GM23338 (cell line): ENCODE results near the gene CDK7.

Source experiments
- CTCF ChIP-seq, 2 experiments: fragments of 200-600 bp in 1 of 2; sonication (generic) in 1 of 2; conservative IDR thresholded peaks; 2 replicates each; pipeline versions ENCODE4 v1.5.1 to v1.6.1; 2016 to 2017; ENCODE audit warnings: antibody characterized with exemption in 2 of 2, low read depth in 2 of 2, mild to moderate bottlenecking in 2 of 2, moderate library complexity in 1 of 2
- EZH2 ChIP-seq: fragments of 200-600 bp; sonication (generic); IDR thresholded peaks from one replicate; pipeline ENCODE4 v1.8.0; 2017; ENCODE audit warnings: antibody characterized with exemption, mild to moderate bottlenecking, low read depth; ENCODE audit not compliant: unreplicated experiment
- POLR2AphosphoS5 ChIP-seq: IDR thresholded peaks from 2 replicates; pipeline ENCODE4 v1.6.1; 2016; ENCODE audit warnings: antibody characterized with exemption, low read depth

DNA sequence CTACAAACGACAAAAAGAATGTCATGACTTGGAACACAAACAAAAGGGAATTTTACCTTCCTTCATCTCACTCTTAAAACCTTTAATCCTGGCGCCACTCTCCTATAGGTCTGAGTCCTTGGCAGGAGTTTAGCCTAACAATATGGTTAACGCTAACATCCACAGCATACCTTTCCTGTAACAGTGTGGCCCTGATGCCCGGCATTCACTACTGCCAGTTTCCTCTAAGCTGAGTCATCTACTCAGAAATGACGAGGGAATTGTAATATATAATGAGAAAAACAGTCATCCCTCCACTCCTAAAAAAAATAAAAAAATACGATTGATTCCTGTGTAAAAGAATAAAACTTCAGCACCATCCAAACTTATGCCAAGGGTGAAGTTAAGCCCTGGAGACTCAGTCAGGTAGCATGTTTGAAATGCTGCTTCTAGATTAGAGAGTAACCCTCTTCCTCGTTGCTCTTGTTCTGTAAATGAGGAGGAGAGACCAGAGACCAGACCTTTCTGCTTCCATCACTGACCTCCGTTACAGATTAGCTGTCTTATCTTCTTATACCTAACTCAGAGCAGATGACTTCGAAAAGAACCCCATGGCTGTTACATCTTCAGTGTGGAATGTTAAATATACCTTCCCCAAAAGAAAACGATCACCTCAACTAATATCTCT is 60.5 kb downstream of the CDK7 start:
- no peak for TF ChIP-seq CTCF (conservative IDR thresholded peaks at IDR 0.05; ENCODE audit: low read depth in 2 of 2)
- no peak for TF ChIP-seq POLR2AphosphoS5
- TF ChIP-seq EZH2 = no peak
